ENCODE data around the gene PLEKHM3. TPM values are rescaled to one million over a fixed set of nuclear protein-coding genes. Genes with fewer than 3 reads are reported as not detected.
A peak's percentile ranks its signal among the peaks of the same experiment; 100 is the strongest.

Gene PLEKHM3
- total and polyA plus RNA-seq, 2 experiments from 2014 or later = 3.9 to 8.8 TPM

GRCh38 chr2:207777124-207777523 lies 248.2 kb downstream of the PLEKHM3 start:
- H3K4me3 ChIP-seq = no peak overlapping the region
- H3K36me3 ChIP-seq (ENCODE audit: insufficient read depth) = no peaks in the 10 kb centered on the region
- DNase-seq (ENCODE audit: low spot score) = no peak
- no peaks in the 10 kb centered on the region for H3K79me2 ChIP-seq (replicated peaks; ENCODE audit: insufficient read depth)
- no peak overlapping the region for H3K4me3 Mint-ChIP-seq
- H2AFZ ChIP-seq = no peak overlapping the region
- H3F3A ChIP-seq (replicated peaks; ENCODE audit: low read depth) = 0 out of 2 replicates have a peak, but pooled peaks cover 2% of the 10 kb centered on the region
- TF ChIP-seq STAT1 (IDR thresholded peaks at IDR 0.05; ENCODE audit: unreplicated experiment) (no peak), ZNF462 (CRISPR knock-in tag; IDR thresholded peaks at IDR 0.05) (no peak), ZNF114 (CRISPR knock-in tag; IDR thresholded peaks at IDR 0.05) (no peak), NANOG (IDR thresholded peaks at IDR 0.05; ENCODE audit: borderline replicate concordance) (no peak), POLR2AphosphoS5 (IDR thresholded peaks at IDR 0.05; ENCODE audit: low read depth) (no peak), JUNB (IDR thresholded peaks at IDR 0.05; ENCODE audit: unreplicated experiment) (no peak)
- ATAC-seq = no peak
- no peaks in the 10 kb centered on the region for H3K36me3 Mint-ChIP-seq (ENCODE audit: low read depth)
- H3K4me1 Mint-ChIP-seq = peaks cover 20% of the 10 kb centered on the region
- H3K4me2 ChIP-seq = no peak overlapping the region
- H3K27ac ChIP-seq (ENCODE audit: low read depth) = no peak overlapping the region
- peaks cover 5% of the 10 kb centered on the region for H3K27me3 Mint-ChIP-seq (ENCODE audit: insufficient read depth, low read depth, poor library complexity)
- H4K20me1 ChIP-seq (replicated peaks; ENCODE audit: insufficient read depth) = no peaks in the 10 kb centered on the region
- H3K27me3 ChIP-seq (ENCODE audit: insufficient read depth) = no peaks in the 10 kb centered on the region
- H3K4me1 ChIP-seq (ENCODE audit: insufficient read depth) = peaks cover 13% of the 10 kb centered on the region
- no peak overlapping the region for H3K27ac Mint-ChIP-seq
- H3K9me2 ChIP-seq (ENCODE audit: insufficient read depth) = no peaks in the 10 kb centered on the region
- no peaks in the 10 kb centered on the region for H3K9me3 Mint-ChIP-seq

- Histone ChIP-seq H4K20me1 (replicated peaks; ENCODE audit: insufficient read depth) (no peaks in the 10 kb centered on the region), H3K27me3 (ENCODE audit: insufficient read depth) (peaks cover 6% of the 10 kb centered on the region), H3K4me3 (no peak overlapping the region), H3K4me2 (no peak overlapping the region), H3K4me1 (ENCODE audit: insufficient read depth) (peaks cover 24% of the 10 kb centered on the region), H2AFZ (peak overlapping the region; percentile 48; the same call in 1 of the 2 replicates), H3K36me3 (ENCODE audit: insufficient read depth) (no peaks in the 10 kb centered on the region), H3F3A (replicated peaks; ENCODE audit: low read depth) (peaks cover 11% of the 10 kb centered on the region), H3K27ac (ENCODE audit: low read depth) (no peak overlapping the region), H3K79me2 (replicated peaks; ENCODE audit: insufficient read depth) (no peaks in the 10 kb centered on the region), H3K9me2 (ENCODE audit: insufficient read depth) (no peaks in the 10 kb centered on the region)
- no peak overlapping the region for H3K27ac Mint-ChIP-seq
- H3K4me3 Mint-ChIP-seq = no peak overlapping the region
- DNase-seq (ENCODE audit: low spot score) (no peak), ATAC-seq (no peak)
- peaks cover 34% of the 10 kb centered on the region for H3K4me1 Mint-ChIP-seq
- H3K27me3 Mint-ChIP-seq (ENCODE audit: insufficient read depth, low read depth, poor library complexity) = peaks cover 14% of the 10 kb centered on the region
- no peaks in the 10 kb centered on the region for H3K36me3 Mint-ChIP-seq (ENCODE audit: low read depth)
- H3K9me3 Mint-ChIP-seq = no peaks in the 10 kb centered on the region
- TF ChIP-seq POLR2AphosphoS5 (IDR thresholded peaks at IDR 0.05; ENCODE audit: low read depth) (no peak), ZNF462 (CRISPR knock-in tag; IDR thresholded peaks at IDR 0.05) (no peak), NANOG (IDR thresholded peaks at IDR 0.05; ENCODE audit: borderline replicate concordance) (no peak), ZNF331 (CRISPR knock-in tag; IDR thresholded peaks at IDR 0.05; ENCODE audit: low read depth) (no peak)
Observed at GRCh38 chr2:207775473-207775872, 249.9 kb downstream of the PLEKHM3 start.

Measured in GM23338 (cell line).